ENCODE results near the gene EXTL1.

EXTL1 gene

GRCh38 chr1:25992689-25993171 is 28.8 kb upstream of the EXTL1 start:
- Mint-ChIP-seq H3K27me3 (no peaks in the 10 kb centered on the region), H3K36me3 (peaks cover 30% of the 10 kb centered on the region), H3K27ac (no peak overlapping the region), H3K9me3 (no peaks in the 10 kb centered on the region), H3K4me3 (no peak overlapping the region), H3K4me1 (peaks cover 34% of the 10 kb centered on the region)
- ATAC-seq: no peak

- no peaks in the 10 kb centered on the region for H3K9me3 Mint-ChIP-seq
- H3K36me3 Mint-ChIP-seq: peaks cover 30% of the 10 kb centered on the region
- no peaks in the 10 kb centered on the region for H3K27me3 Mint-ChIP-seq
- no peak for ATAC-seq
- peak overlapping the region; percentile 8 for H3K27ac Mint-ChIP-seq
- H3K4me1 Mint-ChIP-seq: peaks cover 36% of the 10 kb centered on the region
- no peak overlapping the region for H3K4me3 Mint-ChIP-seq
Observed at GRCh38 chr1:25993197-25993951, 28.2 kb upstream of the EXTL1 start.

DNA sequence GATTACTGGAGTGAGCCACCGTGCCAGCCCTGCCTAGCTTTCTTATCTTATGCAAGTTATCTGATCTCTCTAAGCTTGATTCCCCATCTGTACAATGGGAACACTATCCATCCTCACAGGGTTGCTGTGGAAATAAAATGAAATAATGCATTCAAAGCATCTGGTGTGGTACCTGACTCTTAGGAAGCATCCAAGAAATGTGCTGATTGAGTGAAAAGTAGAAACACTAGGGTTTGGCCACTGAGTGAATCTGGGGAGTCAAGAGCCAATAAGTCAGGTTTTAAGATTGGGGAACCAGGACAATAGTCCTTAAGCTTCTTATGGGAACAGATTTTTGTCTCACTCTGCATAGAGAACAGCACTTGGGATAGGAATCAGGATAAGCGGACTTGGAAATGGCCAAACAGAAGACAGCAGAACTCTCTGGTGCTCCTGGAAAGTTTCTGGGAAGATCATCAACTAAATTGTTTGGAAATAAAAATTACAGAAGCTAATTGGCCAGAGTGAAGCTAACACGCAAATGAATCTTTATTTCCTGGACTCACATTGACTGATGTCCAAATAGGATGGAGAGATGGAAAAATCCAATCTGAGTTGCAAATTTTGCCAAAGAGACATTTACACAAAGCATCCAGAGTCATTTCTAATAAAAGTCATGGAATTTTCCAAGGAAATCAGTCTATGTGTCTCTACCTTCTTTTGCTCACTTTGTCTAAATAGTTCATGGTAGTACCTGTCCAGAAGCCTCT is 27.0 kb upstream of the EXTL1 start:
- no peaks in the 10 kb centered on the region for H3K9me3 Mint-ChIP-seq
- peaks cover 23% of the 10 kb centered on the region for H3K36me3 Mint-ChIP-seq
- ATAC-seq: no peak
- H3K4me1 Mint-ChIP-seq: peaks cover 42% of the 10 kb centered on the region
- H3K27ac Mint-ChIP-seq: no peak overlapping the region
- no peak overlapping the region for H3K4me3 Mint-ChIP-seq
- no peaks in the 10 kb centered on the region for H3K27me3 Mint-ChIP-seq

DNA sequence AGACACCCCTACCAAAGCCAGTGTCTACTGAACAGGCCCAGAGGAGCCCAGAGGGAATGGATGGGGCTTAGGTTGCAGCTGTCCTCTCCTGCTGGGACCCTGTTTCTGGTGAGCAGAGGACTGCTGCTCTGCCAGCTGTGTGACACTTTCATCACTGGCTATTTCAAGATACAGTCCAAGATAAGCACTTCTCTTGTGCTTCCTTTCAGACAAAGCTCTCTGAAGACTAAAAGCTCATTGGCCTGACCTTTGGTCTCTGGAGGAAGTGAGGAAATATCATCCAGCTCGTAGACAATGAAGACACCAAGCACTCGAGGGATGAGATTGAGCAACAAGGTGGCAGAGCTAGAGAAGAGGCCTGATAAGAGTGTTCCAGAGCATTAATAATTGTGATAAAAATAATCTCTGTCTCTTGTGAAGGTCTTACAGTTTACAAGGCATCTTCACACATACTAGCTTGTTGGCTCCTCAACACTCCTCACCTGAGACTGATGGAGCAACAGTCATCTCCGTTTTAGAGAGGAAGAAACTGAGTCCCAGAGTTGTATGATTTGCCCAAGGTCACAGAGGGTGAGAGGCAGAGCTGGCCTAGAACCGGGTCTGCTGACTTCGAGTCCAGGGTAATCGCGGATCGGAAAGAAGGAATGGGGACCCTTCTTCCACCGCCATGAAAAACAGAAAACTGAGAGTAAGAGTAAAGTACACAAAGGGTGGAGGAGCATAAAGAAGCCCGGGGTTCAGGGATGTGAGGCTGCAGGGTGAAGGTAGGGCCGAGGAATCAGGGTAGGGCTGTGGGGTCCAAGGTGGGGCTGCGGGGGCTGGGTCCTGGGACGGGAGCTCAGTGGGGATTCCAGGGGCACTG is 24.4 kb upstream of the EXTL1 start:
- H3K4me1 Mint-ChIP-seq: peaks cover 33% of the 10 kb centered on the region
- no peaks in the 10 kb centered on the region for H3K27me3 Mint-ChIP-seq
- H3K9me3 Mint-ChIP-seq: no peaks in the 10 kb centered on the region
- peaks cover 13% of the 10 kb centered on the region for H3K36me3 Mint-ChIP-seq
- peak overlapping the region; percentile 97 for H3K4me3 Mint-ChIP-seq
- H3K27ac Mint-ChIP-seq: peak overlapping the region; percentile 97
- no peak for ATAC-seq

DNA sequence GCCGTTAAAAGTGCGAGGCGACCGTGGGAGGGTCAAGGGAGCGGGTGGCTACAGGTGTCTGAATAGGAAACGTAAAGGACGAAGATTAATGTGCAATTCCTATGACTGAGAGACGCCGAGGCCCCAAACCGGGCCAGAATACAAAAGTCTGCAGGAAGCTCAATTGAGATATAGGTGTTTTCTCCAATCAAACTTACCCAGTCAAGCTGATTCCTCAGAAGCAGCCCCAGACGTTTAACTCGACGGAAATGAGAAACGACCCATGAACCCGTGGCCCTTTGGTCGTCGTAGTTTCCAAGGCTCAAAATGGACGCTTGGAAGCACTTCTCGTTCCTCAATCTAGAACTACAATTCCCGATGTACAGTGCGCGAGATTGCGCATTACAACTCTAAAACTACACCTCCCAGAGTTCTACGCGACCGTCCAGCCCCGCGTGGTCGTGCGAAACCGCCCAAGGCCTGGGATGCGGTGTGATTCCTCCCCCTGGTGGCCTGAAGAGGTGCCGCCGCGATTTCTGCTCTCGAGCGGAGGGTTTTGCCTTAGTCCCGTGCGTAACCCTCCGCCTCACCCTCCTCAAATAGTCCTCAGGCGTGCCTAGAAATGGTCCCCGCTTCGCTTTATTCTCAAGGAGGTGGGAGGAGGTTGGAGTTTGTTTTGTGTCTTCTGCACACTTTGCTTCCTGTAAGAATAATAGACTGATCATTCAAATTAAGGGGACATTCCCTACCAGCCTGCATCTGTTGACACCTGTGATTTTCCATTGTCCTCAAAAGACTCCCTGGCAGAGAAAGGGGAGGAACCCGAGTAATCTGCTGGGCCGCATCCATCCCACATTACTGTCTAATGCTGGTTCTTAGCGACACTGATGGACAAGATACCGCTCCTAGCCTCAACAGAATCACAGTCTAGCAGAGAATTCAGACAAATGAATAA is 23.5 kb upstream of the EXTL1 start, which contains the start of gene PAFAH2:
Gene PAFAH2 (minus strand): TSS at position 236 of the 934 bp plus-strand sequence. CDS start 7,247 bp downstream, outside the sequence.
- Mint-ChIP-seq H3K9me3 (no peaks in the 10 kb centered on the region), H3K4me1 (peaks cover 33% of the 10 kb centered on the region), H3K27me3 (no peaks in the 10 kb centered on the region), H3K36me3 (peaks cover 11% of the 10 kb centered on the region), H3K4me3 (peak within 1 kb of the TSS; percentile 97), H3K27ac (peak within 1 kb of the TSS; percentile 97)
- ATAC-seq: peak; percentile 100

- peak overlapping the region; percentile 97 for H3K27ac Mint-ChIP-seq
- ATAC-seq: no peak
- no peaks in the 10 kb centered on the region for H3K9me3 Mint-ChIP-seq
- H3K27me3 Mint-ChIP-seq: no peaks in the 10 kb centered on the region
- H3K4me3 Mint-ChIP-seq: no peak overlapping the region
- peaks cover 26% of the 10 kb centered on the region for H3K4me1 Mint-ChIP-seq
- peaks cover 4% of the 10 kb centered on the region for H3K36me3 Mint-ChIP-seq
Observed at GRCh38 chr1:25999041-25999800, 22.4 kb upstream of the EXTL1 start.

GRCh38 chr1:26003262-26003661 is 18.3 kb upstream of the EXTL1 start:
- peaks cover 7% of the 10 kb centered on the region for H3K4me1 Mint-ChIP-seq
- H3K27ac Mint-ChIP-seq: no peak overlapping the region
- no peak for ATAC-seq
- no peaks in the 10 kb centered on the region for H3K36me3 Mint-ChIP-seq
- H3K27me3 Mint-ChIP-seq: peaks cover 35% of the 10 kb centered on the region
- H3K4me3 Mint-ChIP-seq: no peak overlapping the region
- H3K9me3 Mint-ChIP-seq: no peaks in the 10 kb centered on the region

GRCh38 chr1:26003756-26004155 is 17.8 kb upstream of the EXTL1 start:
- H3K27ac Mint-ChIP-seq: no peak overlapping the region
- no peaks in the 10 kb centered on the region for H3K36me3 Mint-ChIP-seq
- peaks cover 2% of the 10 kb centered on the region for H3K4me1 Mint-ChIP-seq
- H3K4me3 Mint-ChIP-seq: no peak overlapping the region
- no peak for ATAC-seq
- peaks cover 35% of the 10 kb centered on the region for H3K27me3 Mint-ChIP-seq
- no peaks in the 10 kb centered on the region for H3K9me3 Mint-ChIP-seq

DNA sequence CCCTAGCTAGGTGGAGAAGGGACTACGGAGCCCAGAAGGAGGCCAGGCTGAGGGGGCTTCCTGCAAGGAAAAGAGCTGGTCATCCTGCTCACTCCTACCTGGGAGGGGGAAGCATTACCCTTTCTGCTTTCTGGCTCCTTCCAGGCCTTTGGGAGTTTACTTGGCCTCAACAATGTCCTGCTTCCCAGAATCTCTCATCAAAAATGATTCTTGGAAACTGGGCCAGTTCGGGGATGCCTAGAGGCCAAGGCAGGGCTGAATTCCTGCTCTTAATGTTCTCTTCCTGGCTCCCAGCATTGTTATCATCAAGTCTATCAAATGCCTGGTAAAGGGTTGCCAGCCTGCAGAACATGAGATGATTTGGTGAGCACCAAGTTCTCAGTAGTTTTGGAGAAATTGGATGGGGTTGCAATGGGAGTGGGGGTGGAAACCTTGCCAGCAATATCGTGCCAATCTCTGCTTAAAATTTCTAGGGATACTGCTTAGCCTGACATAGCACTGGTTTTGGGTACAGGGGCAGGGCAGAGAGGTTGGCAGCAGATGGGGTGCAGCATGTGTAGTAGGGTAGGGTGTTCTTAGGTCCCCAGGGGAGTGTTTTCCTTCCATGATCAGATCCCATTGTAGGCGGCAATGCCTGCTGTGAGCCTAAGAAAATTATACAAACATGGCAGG is 16.0 kb upstream of the EXTL1 start:
- H3K9me3 Mint-ChIP-seq: no peaks in the 10 kb centered on the region
- ATAC-seq: no peak
- H3K36me3 Mint-ChIP-seq: no peaks in the 10 kb centered on the region
- no peak overlapping the region for H3K27ac Mint-ChIP-seq
- H3K27me3 Mint-ChIP-seq: peaks cover 35% of the 10 kb centered on the region
- H3K4me3 Mint-ChIP-seq: no peak overlapping the region
- peaks cover 5% of the 10 kb centered on the region for H3K4me1 Mint-ChIP-seq

DNA sequence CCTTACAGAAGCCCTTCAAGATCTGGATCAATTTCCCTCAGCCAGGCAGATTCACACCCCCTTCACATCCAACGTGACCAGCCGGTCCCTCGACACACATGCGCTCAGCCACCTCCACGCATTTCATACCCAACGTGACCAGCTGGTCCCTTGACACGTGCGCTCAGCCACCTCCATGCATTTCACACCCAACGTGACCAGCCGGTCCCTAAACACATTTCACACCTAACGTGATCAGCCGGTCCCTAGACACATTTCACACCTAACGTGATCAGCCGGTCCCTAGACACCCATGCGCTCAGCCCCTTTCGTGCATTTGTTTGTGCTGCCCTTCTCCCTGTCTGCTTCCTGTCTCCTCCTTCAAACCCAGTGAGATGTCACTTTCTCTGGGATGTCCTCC is 14.9 kb upstream of the EXTL1 start:
- no peak overlapping the region for H3K27ac Mint-ChIP-seq

DNA sequence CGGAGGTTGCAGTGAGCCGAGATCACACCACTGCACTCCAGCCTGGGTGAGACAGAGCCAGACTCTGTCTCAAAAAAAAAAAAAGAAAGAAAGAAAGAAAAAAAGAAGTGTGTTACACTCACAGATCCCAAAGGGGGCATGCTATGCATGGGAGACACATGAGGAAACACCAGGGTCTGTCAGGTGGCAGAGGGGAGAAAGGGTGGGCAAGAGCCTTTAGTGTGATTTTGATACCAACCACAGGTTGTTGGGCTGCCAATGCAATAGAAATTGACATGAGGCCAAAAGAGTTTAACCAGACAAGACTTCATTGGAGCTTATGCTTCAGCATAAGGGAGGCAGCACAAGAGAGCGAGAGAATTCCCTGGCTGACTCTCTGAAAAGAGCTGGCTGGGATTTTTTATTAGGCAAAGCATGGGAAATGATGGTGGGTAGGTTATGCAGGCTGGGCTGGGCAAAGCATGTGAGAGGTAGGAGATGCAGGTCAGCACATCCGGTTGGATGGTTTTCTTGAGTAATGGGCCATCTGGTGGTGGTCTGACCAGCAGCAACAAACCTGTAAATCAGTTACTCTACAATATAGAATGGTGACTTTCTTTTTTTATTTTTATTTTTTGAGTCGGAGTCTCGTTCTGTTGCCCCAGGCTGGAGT is 11.7 kb upstream of the EXTL1 start:
- no peak overlapping the region for H3K27ac Mint-ChIP-seq
- H3K4me1 Mint-ChIP-seq: peaks cover 5% of the 10 kb centered on the region
- H3K27me3 Mint-ChIP-seq: peaks cover 28% of the 10 kb centered on the region
- no peak overlapping the region for H3K4me3 Mint-ChIP-seq
- no peak for ATAC-seq
- H3K9me3 Mint-ChIP-seq: no peaks in the 10 kb centered on the region
- no peaks in the 10 kb centered on the region for H3K36me3 Mint-ChIP-seq

More for the DNA sequence above, 14.9 kb upstream of the EXTL1 start:
- Mint-ChIP-seq H3K4me1 (peaks cover 5% of the 10 kb centered on the region), H3K4me3 (no peak overlapping the region), H3K9me3 (no peaks in the 10 kb centered on the region), H3K27me3 (peaks cover 35% of the 10 kb centered on the region), H3K36me3 (no peaks in the 10 kb centered on the region)
- no peak for ATAC-seq

DNA sequence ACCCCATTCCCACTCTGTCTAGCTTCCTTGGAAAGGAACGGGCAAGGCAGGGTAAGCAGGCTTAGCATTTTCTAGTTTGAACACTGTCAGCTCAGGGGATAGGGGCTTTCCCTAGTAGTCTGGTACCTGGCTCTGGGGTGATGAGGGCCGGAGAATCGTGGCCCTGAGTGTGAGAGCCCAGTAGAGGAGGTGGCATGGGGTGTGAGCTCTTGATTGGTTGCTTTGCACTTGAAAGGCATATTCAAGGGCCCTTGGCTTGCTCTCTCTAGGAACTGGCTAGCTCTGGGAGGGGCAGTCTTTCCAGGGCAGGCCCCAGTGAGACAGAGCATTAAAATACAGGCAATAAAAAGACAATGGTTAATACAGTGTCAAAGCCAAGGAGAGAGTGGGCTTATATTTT is 10.8 kb upstream of the EXTL1 start:
- Mint-ChIP-seq H3K36me3 (no peaks in the 10 kb centered on the region), H3K4me3 (no peak overlapping the region), H3K9me3 (no peaks in the 10 kb centered on the region), H3K4me1 (peaks cover 5% of the 10 kb centered on the region), H3K27me3 (peaks cover 22% of the 10 kb centered on the region), H3K27ac (no peak overlapping the region)
- no peak for ATAC-seq

DNA sequence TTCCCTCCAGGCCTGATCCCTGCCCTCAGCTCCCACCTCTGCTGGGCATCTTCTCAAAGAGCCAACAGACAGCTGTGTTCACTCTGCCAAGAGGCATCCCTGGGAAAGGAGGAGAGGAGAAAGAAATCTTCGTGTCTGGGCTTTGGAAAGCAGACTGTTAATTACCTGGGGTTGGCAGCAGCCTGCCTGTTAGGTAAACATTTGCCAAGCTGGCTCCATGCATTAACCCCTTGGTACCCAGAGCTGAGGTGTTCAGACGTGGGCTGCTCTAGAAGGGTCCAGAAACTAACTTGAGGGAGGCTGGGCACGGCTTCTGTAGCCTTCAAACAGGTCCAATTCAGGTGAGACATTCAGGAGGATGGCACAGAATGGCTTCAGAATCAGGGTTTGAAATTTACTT is 8.7 kb upstream of the EXTL1 start:
- no peaks in the 10 kb centered on the region for H3K36me3 Mint-ChIP-seq
- no peak overlapping the region for H3K4me3 Mint-ChIP-seq
- H3K9me3 Mint-ChIP-seq: no peaks in the 10 kb centered on the region
- H3K27me3 Mint-ChIP-seq: peaks cover 1% of the 10 kb centered on the region
- ATAC-seq: no peak
- peaks cover 10% of the 10 kb centered on the region for H3K4me1 Mint-ChIP-seq
- H3K27ac Mint-ChIP-seq: no peak overlapping the region

Data from stimulated activated memory B cell treated with anti-CD40 and anti-IgM and Interleukin-4, amounts not matched to agents 10 μg/mL and 1 μg/mL and 100 μg/mL, for 72 hours (primary cell).